HEK293 (cell line): Measurements from ENCODE around the gene UNC80.

Experiments used
- CTCF ChIA-PET: fragments of 350-600 bp; formaldehyde crosslinking; extraction: SDS; loops from one replicate; lab custom pipeline; 2021; ENCODE audit warnings: antibody characterized with exemption; lab: Yijun Ruan, JAX
- POLR2A ChIA-PET: fragments of 300-600 bp; formaldehyde crosslinking; extraction: SDS; loops from one replicate; lab custom pipeline; 2020; ENCODE audit warnings: antibody characterized with exemption, inconsistent platforms; lab: Yijun Ruan, JAX
- H3K27ac ChIP-seq: fragments of 200-500 bp; sonication (Bioruptor generic); 2 replicates; pipeline ENCODE4 v1.5.1; 2014; ENCODE audit warnings: low read depth, low read length, control low read depth, inconsistent platforms; ENCODE audit errors: extremely low read depth
- H3K36me3 ChIP-seq, 2 experiments: fragments of 200-500 bp in 1 of 2; sonication (Bioruptor generic) in 1 of 2; 1 replicate in 1 of 2; 2 replicates in 1 of 2; pipeline ENCODE4 v1.5.1; 2014 to 2017; ENCODE audit warnings: inconsistent platforms in 2 of 2, low read length in 2 of 2; ENCODE audit not compliant: control insufficient read depth in 2 of 2, insufficient read depth in 1 of 2
- H3K4me1 ChIP-seq: fragments of 200-500 bp; sonication (Bioruptor generic); 2 replicates; pipeline ENCODE4 v1.5.1; 2014; ENCODE audit warnings: mild to moderate bottlenecking, low read length, inconsistent platforms; ENCODE audit not compliant: control insufficient read depth, insufficient read depth
- H3K4me3 ChIP-seq: 2 replicates; pipeline ENCODE4 v1.5.1; 2011; ENCODE audit warnings: low read depth, mild to moderate bottlenecking, control low read depth, low read length, moderate library complexity
- H3K9me3 ChIP-seq: fragments of 200-500 bp; sonication (Bioruptor generic); 2 replicates; pipeline ENCODE4 v1.5.1; 2014; ENCODE audit warnings: low read depth, low read length, inconsistent platforms; ENCODE audit not compliant: control insufficient read depth, insufficient read depth
- FEZF1 ChIP-seq: fragments of 450-650 bp; formaldehyde crosslinking; IDR thresholded peaks from 2 replicates; pipeline ENCODE4 v1.5.1; 2016; ENCODE audit warnings: missing biosample characterization, missing genetic modification characterization
- GFI1B ChIP-seq: fragments of 450-650 bp; formaldehyde crosslinking; IDR thresholded peaks from 2 replicates; pipeline ENCODE4 v1.5.1; 2016; ENCODE audit warnings: missing biosample characterization, missing genetic modification characterization
- GLIS1 ChIP-seq: fragments of 450-650 bp; formaldehyde crosslinking; IDR thresholded peaks from 2 replicates; pipeline ENCODE4 v1.5.1; 2016; ENCODE audit warnings: missing biosample characterization, missing genetic modification characterization
- PATZ1 ChIP-seq: fragments of 450-650 bp; formaldehyde crosslinking; IDR thresholded peaks from 2 replicates; pipeline ENCODE4 v1.5.1; 2016; ENCODE audit warnings: missing biosample characterization, missing genetic modification characterization
- PRDM10 ChIP-seq: fragments of 450-650 bp; formaldehyde crosslinking; IDR thresholded peaks from 2 replicates; pipeline ENCODE4 v1.5.1; 2016; ENCODE audit warnings: missing biosample characterization, missing genetic modification characterization
- PRDM4 ChIP-seq: fragments of 450-650 bp; formaldehyde crosslinking; IDR thresholded peaks from 2 replicates; pipeline ENCODE4 v1.5.1; 2017; ENCODE audit warnings: missing biosample characterization, missing genetic modification characterization
- PRDM6 ChIP-seq: fragments of 450-650 bp; formaldehyde crosslinking; IDR thresholded peaks from 2 replicates; pipeline ENCODE4 v1.5.1; 2017; ENCODE audit warnings: missing biosample characterization, missing genetic modification characterization
- TCF7L2 ChIP-seq: IDR thresholded peaks from 2 replicates; pipeline ENCODE4 v1.6.1; 2011; ENCODE audit warnings: low read depth, mild to moderate bottlenecking, inconsistent platforms, low read length, moderate library complexity, borderline replicate concordance
- ZNF335 ChIP-seq: fragments of 450-650 bp; formaldehyde crosslinking; conservative IDR thresholded peaks from 2 replicates; pipeline ENCODE4 v1.5.1; 2016; ENCODE audit warnings: missing biosample characterization, missing genetic modification characterization
- ZNF433 ChIP-seq: fragments of 450-650 bp; formaldehyde crosslinking; IDR thresholded peaks from 2 replicates; pipeline ENCODE4 v1.5.1; 2016; ENCODE audit warnings: missing biosample characterization, missing genetic modification characterization, low read depth
- ZNF488 ChIP-seq: fragments of 450-650 bp; formaldehyde crosslinking; IDR thresholded peaks from 2 replicates; pipeline ENCODE4 v1.5.1; 2016; ENCODE audit warnings: missing biosample characterization, missing genetic modification characterization
- ZNF518A ChIP-seq: fragments of 450-650 bp; formaldehyde crosslinking; conservative IDR thresholded peaks from 2 replicates; pipeline ENCODE4 v1.5.1; 2016; ENCODE audit warnings: low read depth, missing biosample characterization, missing genetic modification characterization
- ZNF571 ChIP-seq: fragments of 450-650 bp; formaldehyde crosslinking; IDR thresholded peaks from 2 replicates; pipeline ENCODE4 v1.5.0; 2017; ENCODE audit warnings: missing biosample characterization, missing genetic modification characterization
- ZNF660 ChIP-seq: fragments of 450-650 bp; IDR thresholded peaks from 2 replicates; pipeline ENCODE4 v1.5.1; 2018; ENCODE audit warnings: missing biosample characterization, mild to moderate bottlenecking, missing genetic modification characterization
- ZNF768 ChIP-seq: fragments of 450-650 bp; formaldehyde crosslinking; IDR thresholded peaks from 2 replicates; pipeline ENCODE4 v1.5.1; 2018; ENCODE audit warnings: missing biosample characterization, mild to moderate bottlenecking, missing genetic modification characterization
- ZNF837 ChIP-seq: fragments of 450-650 bp; formaldehyde crosslinking; IDR thresholded peaks from 2 replicates; pipeline ENCODE4 v1.5.1; 2016; ENCODE audit warnings: missing biosample characterization, missing genetic modification characterization
- ZNF843 ChIP-seq: fragments of 450-650 bp; formaldehyde crosslinking; IDR thresholded peaks from 2 replicates; pipeline ENCODE4 v1.5.1; 2016; ENCODE audit warnings: missing biosample characterization, missing genetic modification characterization
- ZSCAN18 ChIP-seq: fragments of 450-650 bp; formaldehyde crosslinking; IDR thresholded peaks from 2 replicates; pipeline ENCODE4 v1.5.1; 2016; ENCODE audit warnings: missing biosample characterization, missing genetic modification characterization

Gene UNC80

GRCh38 chr2:210009896-210010295 lies 238.3 kb downstream of the UNC80 start:
- H3K4me3 ChIP-seq, result no peak overlapping the region
- peak overlapping the region; percentile 12; the same call in 1 of the 2 replicates for H3K27ac ChIP-seq
- ChIA-PET POLR2A (no interaction called here), CTCF (interaction anchor here (0.8 to 1.5 kb wide), 2 partner anchors 34 to 189 kb away, joined by 3 to 6 read pairs; no protein-coding TSS in a partner anchor)
- 0 out of 2 replicates have a peak, but pooled peaks cover 3% of the 10 kb centered on the region for H3K4me1 ChIP-seq
- peaks cover 37 to 86% of the 10 kb centered on the region in 2 experiments for H3K36me3 ChIP-seq
- H3K9me3 ChIP-seq, result no peaks in the 10 kb centered on the region
- TF ChIP-seq ZNF571 (tag by site-specific recombination), result no peak
- TF ChIP-seq ZNF518A, result no peak
- no peak for TF ChIP-seq PATZ1 (tag by site-specific recombination)
- no peak for TF ChIP-seq ZNF433 (tag by site-specific recombination)
- no peak for TF ChIP-seq ZNF837 (tag by site-specific recombination)
- TF ChIP-seq ZNF843 (tag by site-specific recombination), result peak; percentile 93
- TF ChIP-seq PRDM10 (tag by site-specific recombination), result no peak
- 0 out of 2 replicates have a peak, but pooled peaks have one; percentile 16 for TF ChIP-seq ZNF488 (tag by site-specific recombination)
- peak; percentile 55; the same call in 1 of the 2 replicates for TF ChIP-seq PRDM6 (tag by site-specific recombination)
- no peak for TF ChIP-seq ZNF335 (tag by site-specific recombination)
- no peak for TF ChIP-seq ZNF660 (tag by site-specific recombination)
- peak; percentile 96 for TF ChIP-seq FEZF1 (tag by site-specific recombination)
- TF ChIP-seq GLIS1 (tag by site-specific recombination), result no peak
- TF ChIP-seq PRDM4, result 0 out of 2 replicates have a peak, but pooled peaks have one; percentile 28
- TF ChIP-seq GFI1B (tag by site-specific recombination), result 0 out of 2 replicates have a peak, but pooled peaks have one; percentile 18
- no peak for TF ChIP-seq ZSCAN18
- TF ChIP-seq ZNF768 (tag by site-specific recombination), result no peak
- peak; percentile 94 for TF ChIP-seq TCF7L2
